ENCODE measurements around the gene ALK. TPM values are rescaled to one million over a fixed set of nuclear protein-coding genes. Genes with fewer than 3 reads are reported as not detected.

The ALK gene
- total RNA-seq, 1 experiment from 2014 or later, result not detected

GRCh38 chr2:29920130-29920577 is 1.2 kb downstream of the ALK start:
- H3K27ac Mint-ChIP-seq, result peak overlapping the region in 1 of 3 experiments; percentile 18; a peak in 1 of 7 replicates

More at GRCh38 chr2:29920130-29920577, 1.2 kb downstream of the ALK start:
- Mint-ChIP-seq H3K4me3 (peak overlapping the region; percentile 42 to 61), H3K27me3 (ENCODE audit: low read depth) (peaks cover 70% of the 10 kb centered on the region), H3K9me3 (no peaks in the 10 kb centered on the region), H3K4me1 (peaks cover 5 to 14% of the 10 kb centered on the region in 2 experiments), H3K36me3 (ENCODE audit: insufficient read depth in 1 of 3, low read depth in 3 of 3) (no peaks in the 10 kb centered on the region)
- Histone ChIP-seq H3K56ac (ENCODE audit: insufficient read length, low read depth, low read length) (no peak overlapping the region), H3K4me2 (ENCODE audit: insufficient read depth, insufficient read length, low read length) (peak overlapping the region; percentile 77), H3K79me1 (ENCODE audit: insufficient read depth, low read depth, low read length, poor library complexity, severe bottlenecking) (no peaks in the 10 kb centered on the region), H3K9ac (ENCODE audit: extremely low read depth, insufficient read length, low read length) (no peak overlapping the region), H3K14ac (ENCODE audit: insufficient read depth, low read length) (no peak overlapping the region), H3K27ac (ENCODE audit: insufficient read length, low read depth, low read length) (no peak overlapping the region), H3K79me2 (ENCODE audit: insufficient read depth, low read length) (no peaks in the 10 kb centered on the region), H3K4ac (ENCODE audit: low read depth, low read length) (no peak overlapping the region), H4K8ac (replicated peaks; ENCODE audit: insufficient read length, low read depth, low read length) (no peak overlapping the region), H3K23me2 (ENCODE audit: insufficient read length, low read depth, low read length, poor library complexity, severe bottlenecking) (peaks cover 17% of the 10 kb centered on the region), H4K5ac (ENCODE audit: insufficient read length, low read depth, low read length) (no peak overlapping the region), H3K18ac (ENCODE audit: insufficient read length, low read depth, low read length) (no peak overlapping the region), H2BK12ac (ENCODE audit: insufficient read length, low read depth, low read length) (no peak overlapping the region), H2BK5ac (ENCODE audit: insufficient read length, low read length) (no peak overlapping the region), H2AK5ac (ENCODE audit: insufficient read length, low read length) (no peak overlapping the region), H2BK20ac (ENCODE audit: low read depth, low read length, poor library complexity, severe bottlenecking) (no peak overlapping the region), H2BK15ac (ENCODE audit: low read depth, low read length) (no peak overlapping the region), H4K91ac (ENCODE audit: insufficient read length, low read depth, low read length) (no peak overlapping the region), H3K4me1 (ENCODE audit: insufficient read depth, low read length) (no peaks in the 10 kb centered on the region), H4K20me1 (ENCODE audit: control insufficient read depth, insufficient read depth, insufficient read length) (no peaks in the 10 kb centered on the region), H3K23ac (ENCODE audit: insufficient read length, low read depth, low read length) (no peak overlapping the region), H2BK120ac (ENCODE audit: low read depth, low read length, poor library complexity, severe bottlenecking) (no peak overlapping the region), H3K9me3 (ENCODE audit: control insufficient read depth, low read depth, low read length) (no peaks in the 10 kb centered on the region), H3T11ph (ENCODE audit: low read length) (no peak overlapping the region), H2AFZ (ENCODE audit: low read length) (no peak overlapping the region), H3K27me3 (ENCODE audit: insufficient read depth, low read length) (peaks cover 24% of the 10 kb centered on the region)
- TF ChIP-seq, protein P1, sequence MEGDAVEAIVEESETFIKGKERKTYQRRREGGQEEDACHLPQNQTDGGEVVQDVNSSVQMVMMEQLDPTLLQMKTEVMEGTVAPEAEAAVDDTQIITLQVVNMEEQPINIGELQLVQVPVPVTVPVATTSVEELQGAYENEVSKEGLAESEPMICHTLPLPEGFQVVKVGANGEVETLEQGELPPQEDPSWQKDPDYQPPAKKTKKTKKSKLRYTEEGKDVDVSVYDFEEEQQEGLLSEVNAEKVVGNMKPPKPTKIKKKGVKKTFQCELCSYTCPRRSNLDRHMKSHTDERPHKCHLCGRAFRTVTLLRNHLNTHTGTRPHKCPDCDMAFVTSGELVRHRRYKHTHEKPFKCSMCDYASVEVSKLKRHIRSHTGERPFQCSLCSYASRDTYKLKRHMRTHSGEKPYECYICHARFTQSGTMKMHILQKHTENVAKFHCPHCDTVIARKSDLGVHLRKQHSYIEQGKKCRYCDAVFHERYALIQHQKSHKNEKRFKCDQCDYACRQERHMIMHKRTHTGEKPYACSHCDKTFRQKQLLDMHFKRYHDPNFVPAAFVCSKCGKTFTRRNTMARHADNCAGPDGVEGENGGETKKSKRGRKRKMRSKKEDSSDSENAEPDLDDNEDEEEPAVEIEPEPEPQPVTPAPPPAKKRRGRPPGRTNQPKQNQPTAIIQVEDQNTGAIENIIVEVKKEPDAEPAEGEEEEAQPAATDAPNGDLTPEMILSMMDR (conservative IDR thresholded peaks at IDR 0.05), result no peak
- peak; percentile 90 for DNase-seq
- WGBS (ENCODE audit: extremely low coverage, insufficient read length, low lambda C conversion rate), result no CpG with 5 or more reads among the region's 40 CpGs
